Activated CD4-positive, alpha-beta T cell treated with anti-CD3 and anti-CD28 coated beads for 4 hours (primary cell): Measurements from ENCODE around the gene AMIGO2.
"Not testable (repeated sequence)": the region's sequence is repeated elsewhere in the genome, so short reads cannot be mapped to it uniquely, and the experiment has no call there.

Experiments used
- DNase-seq, 2 donors: peaks; one replicate each; pipeline ENCODE4 v3.0.0-alpha.2; 2020

Gene AMIGO2

DNA sequence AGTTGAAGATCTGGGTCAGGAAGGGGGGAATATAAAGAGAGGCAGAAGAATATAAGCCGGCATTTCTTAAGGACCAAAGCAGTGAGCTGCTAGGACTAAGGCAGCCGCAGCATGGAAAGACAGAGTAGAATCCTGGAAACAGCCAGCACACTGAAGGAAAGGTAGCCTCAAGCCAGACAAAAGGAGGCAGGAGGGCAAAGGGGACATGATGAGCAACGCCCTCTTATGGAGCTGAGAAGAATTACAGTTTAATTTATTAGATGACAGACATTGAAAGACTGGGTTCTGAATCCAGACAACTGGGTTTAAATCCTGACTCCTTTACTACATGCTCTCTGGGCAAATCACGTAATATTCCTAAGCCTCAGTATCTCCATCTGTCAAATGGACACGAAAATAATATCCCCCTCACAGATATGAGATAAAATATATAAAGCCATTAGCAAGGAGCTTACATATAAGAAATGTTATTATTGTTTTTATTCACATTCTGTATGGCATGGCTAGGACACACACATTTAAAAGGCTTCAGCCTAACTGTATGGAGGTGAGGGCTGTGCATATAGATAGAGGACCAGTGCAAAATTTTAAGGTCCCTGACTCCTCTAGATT lies 8.4 kb downstream of the AMIGO2 start:
- DNase-seq: no peak

DNA sequence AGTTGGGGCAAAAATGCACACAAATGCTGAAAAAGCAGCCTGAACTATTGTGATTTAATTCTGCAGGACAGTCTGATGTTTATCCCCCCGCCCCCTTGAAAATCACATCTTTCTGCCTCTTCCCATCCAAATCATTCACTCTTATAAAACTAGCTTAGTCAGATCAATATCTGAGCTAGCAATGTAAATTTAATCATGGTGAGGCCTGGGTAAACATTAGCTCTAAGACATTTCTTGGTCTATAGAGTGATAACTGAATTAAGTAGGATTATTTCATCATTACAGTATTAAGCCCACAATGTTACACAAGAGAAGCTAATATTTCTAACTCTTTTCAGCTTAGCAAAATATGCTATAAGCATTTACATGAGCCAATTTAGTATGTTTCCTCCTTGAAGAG lies 9.4 kb downstream of the AMIGO2 start:
- DNase-seq: no peak

DNA sequence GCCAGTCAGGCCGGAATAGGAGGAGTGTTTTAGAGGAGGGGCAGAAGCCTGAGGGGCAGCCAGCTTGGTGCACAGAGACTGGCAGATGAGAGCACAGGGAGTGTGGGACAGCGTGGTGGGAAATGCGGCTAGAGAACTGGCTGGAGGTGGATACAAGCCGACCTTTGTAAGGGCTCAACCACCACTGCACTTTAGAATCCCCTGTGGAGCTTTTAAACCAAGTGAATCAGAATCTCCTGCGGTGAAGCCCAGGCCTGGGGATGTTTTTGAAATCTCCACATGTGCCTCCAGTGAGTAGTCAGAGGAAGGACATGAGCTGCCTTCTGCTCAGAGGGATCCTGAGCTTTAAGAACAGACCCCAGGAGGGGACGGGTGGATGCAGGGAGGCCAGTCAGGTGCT lies 11.2 kb downstream of the AMIGO2 start:
- DNase-seq: no peak

GRCh38 chr12:47067771-47068431 lies 11.9 kb downstream of the AMIGO2 start:
- DNase-seq: no peak

DNA sequence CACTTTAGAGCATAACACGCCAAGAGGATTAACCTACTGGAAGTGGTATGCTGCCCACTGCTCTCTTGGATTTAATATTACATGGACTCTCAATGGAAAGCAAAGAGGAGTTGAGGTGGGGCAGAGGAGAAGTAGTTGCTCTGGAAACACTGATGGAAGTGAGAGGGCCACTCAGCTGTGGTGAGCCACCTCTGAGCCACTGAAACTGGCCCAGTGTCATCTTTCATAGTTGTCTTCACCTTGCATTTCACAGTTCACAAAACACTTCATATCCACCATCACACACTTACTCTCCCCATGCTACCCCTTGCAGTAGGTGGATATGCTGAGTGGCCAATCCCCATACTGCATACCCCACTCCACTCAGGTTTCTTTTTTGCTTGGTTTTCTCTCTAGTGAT lies 12.6 kb downstream of the AMIGO2 start:
- no peak for DNase-seq

GRCh38 chr12:47066278-47067025 lies 13.3 kb downstream of the AMIGO2 start:
- no peak for DNase-seq

DNA sequence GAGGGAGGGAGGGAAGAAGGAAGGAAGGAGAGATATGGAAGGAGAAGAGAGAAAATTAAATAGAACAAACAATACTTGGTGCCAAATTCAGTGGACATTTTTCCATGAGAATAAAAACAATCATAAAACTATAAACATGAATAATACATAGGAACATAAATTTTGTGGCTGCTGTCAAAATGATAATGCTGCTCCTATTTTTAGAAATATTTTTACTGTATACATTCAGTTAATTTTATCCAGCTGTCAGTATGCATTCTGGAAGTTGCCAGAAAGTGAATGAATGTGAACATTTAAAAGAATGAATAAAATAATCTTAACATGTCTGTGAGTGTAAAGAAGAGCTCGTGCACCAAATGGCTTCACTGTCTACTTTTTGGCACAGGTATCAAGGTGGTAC lies 14.2 kb downstream of the AMIGO2 start:
- DNase-seq: no peak

GRCh38 chr12:47058640-47059039 lies 21.1 kb downstream of the AMIGO2 start:
- not testable (repeated sequence) for DNase-seq

- DNase-seq: not testable (repeated sequence)
These were observed 22.8 kb downstream of the AMIGO2 start for GRCh38 chr12:47056944-47057343.

DNA sequence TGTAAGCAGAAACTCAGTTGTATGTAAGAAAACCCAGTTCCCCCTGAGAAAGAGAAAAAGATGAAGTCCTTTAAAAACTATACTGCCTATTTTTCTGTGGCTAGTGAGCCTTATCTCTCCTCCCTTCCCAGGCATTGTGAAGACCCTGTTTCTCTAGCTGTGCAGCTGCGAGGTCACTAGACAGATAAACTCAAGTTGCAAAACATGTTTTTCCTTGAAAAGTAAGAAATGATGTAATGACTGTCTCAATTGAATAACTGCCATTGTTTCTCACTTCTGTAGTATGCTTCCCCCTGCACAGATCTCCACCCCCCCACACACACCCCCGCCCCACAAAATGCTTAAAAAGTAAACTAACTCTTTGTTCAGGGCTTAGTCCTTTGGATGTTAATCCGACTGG lies 23.9 kb downstream of the AMIGO2 start:
- not testable (repeated sequence) for DNase-seq

DNA sequence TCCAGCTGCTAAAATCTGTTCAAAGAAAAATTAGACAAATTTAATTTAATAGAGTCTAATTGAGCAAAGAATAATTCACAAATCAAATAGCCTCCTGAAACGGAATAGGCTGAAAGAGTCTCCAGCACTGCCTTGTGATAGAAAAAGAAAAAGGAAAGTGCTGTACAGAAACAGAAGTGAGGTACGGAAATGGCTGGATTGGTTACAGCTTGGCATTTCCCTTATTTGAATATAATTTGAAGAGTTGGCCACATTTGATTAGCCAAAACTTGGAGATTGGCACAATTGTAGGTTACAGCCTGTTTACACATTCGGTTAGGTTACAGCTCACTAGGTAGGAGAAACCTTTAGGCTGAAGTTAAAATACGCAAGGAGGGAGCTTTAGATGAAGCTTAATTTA lies 25.1 kb downstream of the AMIGO2 start:
- DNase-seq: no peak

GRCh38 chr12:47053961-47054360 lies 25.8 kb downstream of the AMIGO2 start:
- DNase-seq: no peak

DNA sequence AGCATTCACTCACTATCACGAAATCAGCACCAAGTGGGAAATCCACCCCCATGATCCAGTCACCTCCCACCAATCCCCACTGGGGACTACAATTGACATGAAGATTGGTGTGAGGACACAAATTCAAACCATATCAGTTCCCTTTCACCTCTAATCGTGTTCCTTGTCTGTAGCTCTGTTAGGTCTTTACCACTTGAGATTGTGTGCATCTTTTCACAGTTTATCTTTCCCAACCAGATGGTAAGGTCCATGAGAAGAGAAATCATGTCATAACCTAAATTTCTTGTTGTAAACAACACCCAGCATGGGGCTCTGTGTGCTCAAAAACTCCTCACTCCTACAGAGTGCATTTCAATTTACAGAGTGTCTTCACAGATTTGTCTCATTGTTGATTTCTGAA lies 27.5 kb downstream of the AMIGO2 start:
- DNase-seq: no peak

DNA sequence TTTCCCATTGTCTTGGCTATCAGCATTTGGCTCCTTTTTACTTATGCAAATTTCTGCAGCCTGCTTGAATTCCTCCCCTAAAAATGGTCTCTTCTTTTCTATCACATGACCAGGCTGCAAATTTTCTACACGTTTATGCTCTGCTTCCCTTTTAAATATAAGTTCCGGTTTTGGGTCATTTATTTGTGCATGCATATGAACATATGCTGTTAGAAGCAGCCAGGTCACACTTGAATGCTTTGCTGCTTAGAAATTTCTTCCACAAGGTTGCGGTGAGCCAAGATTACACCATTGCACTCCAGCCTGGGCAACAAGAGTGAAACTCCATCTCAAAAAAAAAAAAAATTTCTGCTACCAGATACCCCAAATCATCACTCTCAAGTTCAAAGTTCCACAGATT lies 28.5 kb downstream of the AMIGO2 start:
- not testable (repeated sequence) for DNase-seq

- DNase-seq: no peak
These were observed 31.2 kb downstream of the AMIGO2 start for GRCh38 chr12:47048541-47048940.

DNA sequence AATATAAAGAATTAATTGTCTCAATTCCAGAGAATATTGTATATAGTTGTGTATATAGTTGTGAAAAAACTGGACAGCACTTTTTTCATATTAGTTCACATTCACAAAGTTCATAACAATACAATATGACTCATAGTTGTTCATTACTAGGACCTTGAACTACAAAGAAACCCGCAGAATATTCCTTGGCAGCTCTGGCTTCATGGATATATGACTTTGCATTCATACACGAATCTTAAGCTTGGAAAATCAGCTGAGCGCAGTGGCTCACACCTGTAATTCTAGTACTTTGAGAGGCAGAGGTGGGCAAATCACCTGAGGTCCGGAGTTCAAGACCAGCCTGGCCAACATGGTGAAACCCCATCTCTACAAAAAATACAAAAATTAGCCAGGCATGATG lies 38.4 kb downstream of the AMIGO2 start:
- DNase-seq: no peak

- DNase-seq: no peak
These were observed 40.0 kb downstream of the AMIGO2 start for GRCh38 chr12:47039756-47040155.

DNA sequence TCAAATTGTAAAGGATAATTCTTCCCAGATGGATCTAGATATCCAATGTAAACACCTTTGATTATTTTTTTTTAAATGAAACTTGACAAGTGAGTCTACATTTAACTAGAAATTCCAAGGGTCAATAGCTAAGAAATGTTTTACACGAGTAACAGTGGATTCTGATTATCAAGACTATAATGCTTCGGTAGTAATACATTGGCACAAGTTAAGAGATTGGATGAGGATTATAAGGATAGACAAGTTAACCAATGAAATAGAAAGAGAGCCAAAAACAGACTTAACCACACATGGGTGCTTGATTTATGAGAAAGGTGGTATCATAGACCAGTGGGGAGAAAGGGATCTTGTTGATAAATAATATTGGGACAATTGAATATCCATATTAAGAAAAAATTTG lies 40.7 kb downstream of the AMIGO2 start:
- no peak for DNase-seq

DNA sequence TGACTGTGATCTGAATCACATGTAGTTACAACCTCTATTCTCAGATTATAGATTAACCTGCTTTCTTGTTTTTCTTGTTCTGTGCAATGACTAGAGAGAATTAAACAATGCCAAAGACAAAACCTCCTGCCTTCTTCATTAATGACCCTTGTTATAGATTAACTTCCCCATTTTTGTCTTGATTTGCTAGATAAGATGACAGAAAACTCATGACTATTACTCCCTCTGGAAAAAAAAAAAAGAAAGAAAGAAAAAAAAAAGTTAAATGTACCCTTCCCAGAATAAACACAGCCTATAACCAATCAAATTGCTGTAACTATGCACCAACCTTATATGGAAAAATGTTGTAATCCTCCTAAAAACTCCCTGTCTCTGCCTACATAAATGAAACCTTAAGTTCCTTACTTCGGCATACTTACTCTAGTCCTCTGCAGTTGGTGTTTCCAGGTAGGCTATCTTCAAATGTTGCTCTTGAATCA lies 41.5 kb downstream of the AMIGO2 start:
- DNase-seq: no peak

GRCh38 chr12:47035484-47035883 lies 44.3 kb downstream of the AMIGO2 start:
- no peak for DNase-seq

DNA sequence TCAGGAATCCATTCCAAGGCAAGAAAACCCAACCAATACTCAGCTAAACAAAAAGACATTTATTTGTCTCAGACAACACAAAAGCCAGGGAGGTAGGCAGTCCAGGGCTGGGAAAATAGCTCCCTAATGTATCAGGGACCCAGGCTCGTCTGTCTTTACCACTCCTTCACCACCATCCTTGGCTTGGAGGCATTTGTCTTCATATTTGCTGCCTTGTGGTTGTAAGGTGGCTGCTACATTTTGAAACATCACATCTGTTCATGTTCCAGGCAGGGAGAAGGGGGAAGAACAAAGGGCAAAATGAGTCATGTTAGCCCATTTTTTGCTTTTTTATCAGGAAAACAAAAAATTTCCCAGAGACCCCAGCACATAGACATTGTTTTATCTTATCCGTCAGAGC lies 45.1 kb downstream of the AMIGO2 start:
- no peak for DNase-seq

DNA sequence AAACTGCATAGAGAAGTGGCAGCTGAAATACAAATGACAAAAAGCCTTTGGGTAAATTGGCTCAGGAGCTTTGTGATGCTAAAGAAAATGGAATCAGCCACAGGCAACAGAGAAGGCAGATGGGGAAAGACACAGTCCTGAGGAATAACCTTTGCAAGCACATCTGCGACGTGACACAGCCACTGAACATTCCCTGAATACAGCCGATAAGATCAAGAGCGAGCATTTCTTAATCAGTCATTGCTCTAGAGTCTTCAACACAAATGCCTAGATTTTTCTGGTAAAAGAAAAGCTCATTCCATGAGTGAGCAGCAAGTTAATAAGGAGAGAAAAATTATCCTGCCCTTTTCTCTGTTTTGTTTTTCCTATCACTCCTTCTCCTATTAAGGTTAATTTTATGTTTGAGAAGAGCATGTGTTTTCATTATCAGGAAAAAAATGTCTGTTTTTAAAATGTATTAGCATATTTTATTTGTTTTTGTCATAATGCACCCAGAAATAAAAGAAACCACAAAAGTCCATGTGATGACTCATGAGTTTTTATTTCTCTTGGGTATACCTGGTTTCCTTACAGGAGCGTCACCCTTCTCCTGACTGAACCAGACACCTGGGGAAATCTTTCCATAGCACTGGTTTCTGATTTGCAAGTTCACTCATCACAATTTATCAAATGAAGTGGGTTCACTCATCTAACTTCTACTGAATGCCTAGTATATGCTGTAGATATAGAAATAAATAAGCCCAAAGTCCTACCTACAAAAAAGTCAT lies 45.8 kb downstream of the AMIGO2 start:
- DNase-seq: no peak

DNA sequence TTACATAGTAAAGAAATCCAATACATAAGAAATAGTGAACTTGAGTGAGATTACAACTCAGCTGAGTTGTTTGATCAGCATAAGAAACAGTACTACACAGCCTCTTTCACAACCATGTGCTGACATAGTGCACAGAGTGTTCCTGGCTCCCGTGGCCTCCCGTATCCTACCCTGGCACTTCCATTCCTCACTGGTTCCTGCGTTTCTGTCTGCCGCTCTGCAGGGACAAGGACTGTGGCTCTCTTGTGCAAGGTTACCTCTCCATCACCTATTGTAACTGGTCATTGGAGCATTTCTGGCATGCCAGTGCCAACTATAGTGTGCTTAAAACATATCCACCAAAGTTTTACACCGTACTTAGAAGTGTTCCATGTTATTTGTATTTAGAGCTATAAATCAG lies 46.7 kb downstream of the AMIGO2 start:
- no peak for DNase-seq
